HG03103 (cell line): ENCODE data around the gene GFOD2.
A peak's percentile ranks its signal among the peaks of the same experiment; 100 is the strongest.

Source experiments
- ATAC-seq: cut with Tn5 transposase; IDR thresholded peaks from one replicate; pipeline ENCODE4 v1.9.1; 2021; ENCODE audit warnings: low read depth; ENCODE audit not compliant: unreplicated experiment

The GFOD2 gene

GRCh38 chr16:67647681-67648080 is 71.4 kb downstream of the GFOD2 start:
- no peak for ATAC-seq

DNA sequence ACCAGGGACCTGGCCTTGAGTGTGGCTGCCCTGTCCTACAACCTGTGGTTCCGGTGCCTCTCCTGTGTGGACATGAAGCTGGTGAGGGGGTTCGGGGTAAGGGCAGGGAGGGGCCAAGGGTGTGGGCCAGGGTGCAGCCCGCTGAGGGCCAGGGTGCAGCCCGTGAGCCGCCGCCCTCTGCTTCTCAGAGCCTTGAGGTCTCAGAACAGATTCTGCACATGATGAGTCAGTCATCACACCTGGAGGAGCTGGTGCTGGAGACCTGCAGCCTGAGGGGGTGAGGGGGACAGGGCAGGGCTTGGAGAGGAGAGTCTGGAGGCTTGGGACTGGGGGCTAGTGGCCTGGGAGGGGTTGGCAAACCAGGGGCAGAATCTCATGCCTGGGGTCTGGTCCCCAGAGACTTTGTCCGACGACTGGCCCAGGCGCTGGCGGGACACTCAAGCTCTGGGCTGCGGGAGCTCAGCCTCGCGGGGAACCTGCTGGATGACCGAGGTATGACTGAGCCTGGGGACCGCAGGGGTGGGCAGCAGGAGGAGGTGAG is 71.9 kb downstream of the GFOD2 start:
- ATAC-seq = no peak

DNA sequence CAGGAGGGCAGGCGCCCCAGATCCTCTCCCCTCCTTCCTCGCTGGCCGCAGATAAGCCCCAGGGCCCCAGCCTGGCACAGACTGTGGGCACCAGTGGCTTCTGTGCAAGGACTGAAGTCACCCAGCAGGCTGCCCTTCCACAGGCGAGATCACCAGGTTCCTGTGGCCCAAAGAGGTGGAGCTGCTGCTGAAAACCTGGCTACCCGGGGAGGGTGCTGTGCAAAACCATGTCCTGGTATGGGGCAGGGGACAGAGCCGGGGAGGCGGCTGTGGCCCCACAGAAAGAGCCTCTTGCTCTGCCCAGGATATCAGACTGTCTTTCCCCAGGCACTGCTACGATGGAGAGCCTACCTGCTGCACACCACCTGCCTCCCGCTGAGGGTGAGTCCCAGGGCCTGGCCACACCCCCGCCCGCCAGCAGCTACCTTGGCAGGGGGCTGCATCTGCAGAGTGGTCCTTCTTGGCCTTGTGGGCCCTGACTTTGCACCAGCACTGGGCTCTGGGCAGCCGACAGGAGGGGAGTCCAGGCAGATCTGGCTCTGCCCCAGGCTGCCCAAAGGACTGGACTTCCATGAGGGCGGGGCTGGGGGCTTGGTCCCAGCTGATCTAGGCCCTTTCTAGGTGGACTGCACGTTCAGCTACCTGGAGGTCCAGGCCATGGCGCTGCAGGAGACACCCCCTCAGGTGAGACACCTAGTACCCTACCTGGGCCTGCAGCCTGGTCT is 73.6 kb downstream of the GFOD2 start:
- peak; percentile 9 for ATAC-seq

GRCh38 chr16:67644038-67644437 is 75.1 kb downstream of the GFOD2 start:
- no peak for ATAC-seq

DNA sequence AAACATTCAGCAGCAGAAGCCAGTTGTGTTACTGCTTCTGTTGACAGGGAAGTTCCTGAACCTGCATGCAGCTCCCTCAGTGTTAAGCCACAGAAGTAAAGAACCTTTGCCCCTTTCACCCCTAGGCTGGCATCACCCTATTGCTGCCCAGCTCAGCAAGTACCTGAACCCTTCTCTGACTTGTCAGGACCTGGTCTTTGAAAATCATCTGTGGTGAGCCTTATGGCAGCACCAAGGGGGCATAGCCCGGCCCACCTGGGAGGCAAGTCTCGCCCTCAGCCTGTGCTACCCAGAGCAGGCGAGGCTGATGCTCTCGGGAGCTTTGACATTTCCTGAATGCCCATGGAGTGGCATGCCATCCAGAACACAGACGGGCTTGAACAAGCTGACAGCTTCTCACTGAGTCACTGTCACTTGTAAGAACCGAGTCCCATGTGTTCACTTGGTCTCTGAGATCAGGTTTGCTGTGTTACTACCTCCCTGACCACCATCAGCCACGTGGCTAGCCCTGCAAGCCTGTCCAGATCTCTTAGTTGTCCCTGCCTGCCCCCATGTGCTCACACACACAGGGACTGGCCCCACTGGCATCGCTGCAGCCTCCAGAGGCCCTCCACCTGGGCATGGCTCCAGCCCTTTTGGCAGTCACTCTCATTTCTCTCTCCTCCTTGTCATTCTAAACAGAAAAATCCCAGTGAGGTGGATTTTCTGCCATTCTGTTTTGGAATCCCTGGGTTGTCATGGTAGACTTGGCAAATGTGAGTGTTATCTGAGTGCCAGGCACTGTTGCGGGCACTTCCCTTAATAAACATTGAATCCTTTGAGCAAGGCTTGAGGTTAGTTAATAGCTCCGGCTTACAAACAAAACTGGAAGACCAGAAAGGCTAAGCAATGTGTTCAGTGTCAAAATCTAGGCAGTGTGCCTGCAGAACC is 77.1 kb downstream of the GFOD2 start:
- ATAC-seq = no peak

GRCh38 chr16:67637625-67638024 is 81.5 kb downstream of the GFOD2 start:
- ATAC-seq = no peak

DNA sequence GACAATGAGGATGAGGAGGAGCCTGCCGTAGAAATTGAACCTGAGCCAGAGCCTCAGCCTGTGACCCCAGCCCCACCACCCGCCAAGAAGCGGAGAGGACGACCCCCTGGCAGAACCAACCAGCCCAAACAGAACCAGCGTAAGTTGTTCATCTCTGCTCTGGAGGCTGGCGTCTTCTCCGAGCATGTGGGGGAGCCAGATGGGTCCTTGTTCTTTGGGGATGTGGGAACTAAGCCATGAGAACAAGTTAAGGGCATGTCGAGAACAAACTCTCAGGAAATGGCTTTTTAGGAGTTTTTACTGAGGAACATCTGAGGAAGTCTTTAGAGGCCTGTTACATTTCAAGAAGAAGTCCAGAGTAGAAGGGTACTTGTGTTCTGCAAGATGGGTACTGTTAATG is 82.4 kb downstream of the GFOD2 start:
- no peak for ATAC-seq

DNA sequence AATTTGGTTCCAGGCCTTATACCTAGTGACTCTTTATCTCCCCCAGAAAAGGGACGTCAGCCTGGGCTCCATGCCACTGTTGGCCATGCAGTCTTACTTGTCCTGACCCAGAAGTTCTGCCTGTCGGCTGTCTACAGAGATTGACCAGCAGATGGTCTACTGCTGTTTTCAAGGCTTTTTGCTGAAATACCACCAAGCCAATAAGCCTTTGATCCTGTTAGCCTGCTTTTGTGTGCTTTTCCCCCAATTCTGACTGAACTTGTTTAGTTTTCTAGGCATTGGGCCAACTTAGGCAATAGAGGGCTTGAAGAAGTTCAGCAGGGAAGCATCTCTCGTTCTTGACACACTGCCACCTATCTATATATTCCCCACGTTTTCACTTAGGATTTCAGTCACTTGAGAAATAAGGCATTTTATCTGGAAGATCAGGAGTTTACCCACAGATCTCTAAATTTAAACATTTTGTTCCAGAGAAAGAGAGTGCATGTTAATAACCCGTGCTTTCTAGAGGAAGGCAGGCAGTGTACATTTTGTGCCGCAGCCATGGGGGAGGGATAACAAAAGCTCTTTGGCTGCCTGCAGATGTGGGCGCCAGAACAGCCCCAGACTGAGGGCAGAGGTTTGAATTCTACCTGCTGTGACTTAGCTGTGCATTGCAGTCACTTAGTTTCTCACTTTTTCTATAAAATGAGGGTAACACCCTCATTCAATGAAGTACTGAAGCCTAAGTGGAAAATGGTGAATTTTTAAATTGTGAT is 86.5 kb downstream of the GFOD2 start:
- no peak for ATAC-seq

- ATAC-seq = no peak
These were observed 90.9 kb downstream of the GFOD2 start for GRCh38 chr16:67628216-67628615.
